HG03342 (cell line): ENCODE measurements around the gene NUBP2.

Experiments
- ATAC-seq: cut with Tn5 transposase; IDR thresholded peaks from one replicate; pipeline ENCODE4 v1.9.1; 2021; ENCODE audit warnings: mild to moderate bottlenecking, moderate library complexity; ENCODE audit not compliant: unreplicated experiment

NUBP2 gene

GRCh38 chr16:1758923-1759322, 23.8 kb upstream of the NUBP2 start:
- ATAC-seq: no peak

- ATAC-seq: no peak
Observed at GRCh38 chr16:1759511-1759910, 23.2 kb upstream of the NUBP2 start.

DNA sequence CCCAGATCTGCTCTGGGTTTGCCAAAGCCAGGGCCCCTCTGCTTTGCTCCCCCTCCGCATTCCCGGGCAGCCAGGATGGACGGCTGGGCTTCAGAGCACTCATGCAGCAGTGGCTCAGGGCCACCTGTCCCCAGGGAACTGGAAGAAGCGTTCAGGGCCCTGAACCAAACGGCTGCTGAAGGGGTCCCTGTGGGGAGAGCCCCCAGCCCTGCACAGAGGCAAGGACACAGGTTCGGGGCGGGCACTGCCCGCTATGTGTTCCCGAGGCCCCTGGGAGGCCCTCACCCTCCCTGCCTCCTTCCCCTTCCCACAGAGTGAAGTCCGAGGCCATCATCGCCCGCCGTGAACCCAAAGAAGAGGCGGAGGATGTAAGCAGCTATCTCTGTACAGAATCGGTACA, 21.8 kb upstream of the NUBP2 start:
- no peak for ATAC-seq

DNA sequence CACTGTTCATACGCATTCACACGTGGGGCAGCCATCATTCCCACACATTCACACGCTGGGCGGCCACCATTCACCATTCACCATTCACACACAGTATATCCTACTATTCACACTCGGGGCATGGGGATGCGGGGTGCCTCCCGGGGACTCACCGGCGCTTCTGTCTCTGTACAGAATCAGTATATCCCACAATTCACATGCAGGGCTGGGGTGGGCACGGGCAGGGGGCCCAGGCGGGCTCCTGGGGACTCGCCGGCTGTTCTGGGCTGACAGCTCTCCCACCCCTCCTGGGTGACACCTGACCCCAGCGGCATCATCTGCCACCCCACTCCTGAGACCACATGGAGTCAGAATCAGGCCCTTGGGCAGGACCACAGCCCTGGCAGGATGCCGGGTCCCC, 21.0 kb upstream of the NUBP2 start:
- no peak for ATAC-seq

DNA sequence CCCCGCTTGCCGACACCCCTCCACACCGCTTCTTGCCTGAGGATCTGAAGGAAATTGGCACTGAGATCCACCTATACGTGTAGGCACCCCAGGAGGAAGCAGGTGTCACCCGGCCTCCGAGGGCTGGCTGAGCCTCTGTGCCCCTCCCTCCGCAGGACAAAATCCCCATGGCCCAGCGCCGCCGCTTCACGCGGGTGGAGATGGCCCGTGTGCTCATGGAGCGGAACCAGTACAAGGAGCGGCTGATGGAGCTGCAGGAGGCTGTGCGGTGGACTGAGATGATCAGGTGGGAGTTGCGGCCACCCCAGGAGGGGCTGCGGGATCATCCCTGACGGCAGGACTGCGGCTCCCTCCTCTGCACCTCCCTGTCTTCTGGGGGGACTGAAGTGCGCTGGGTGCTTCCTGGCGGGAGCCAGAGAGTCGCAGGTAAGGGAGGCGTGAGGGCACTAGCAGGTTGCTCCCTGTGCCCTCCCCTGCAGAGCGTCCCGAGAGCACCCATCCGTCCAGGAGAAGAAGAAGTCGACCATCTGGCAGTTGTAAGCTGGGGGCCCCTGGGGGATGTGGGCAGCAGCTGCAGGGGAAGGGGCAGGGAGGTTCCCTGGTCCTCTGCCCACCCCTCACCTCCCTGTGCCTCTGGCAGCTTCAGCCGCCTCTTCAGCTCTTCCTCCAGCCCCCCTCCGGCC, 20.4 kb upstream of the NUBP2 start:
- no peak for ATAC-seq

DNA sequence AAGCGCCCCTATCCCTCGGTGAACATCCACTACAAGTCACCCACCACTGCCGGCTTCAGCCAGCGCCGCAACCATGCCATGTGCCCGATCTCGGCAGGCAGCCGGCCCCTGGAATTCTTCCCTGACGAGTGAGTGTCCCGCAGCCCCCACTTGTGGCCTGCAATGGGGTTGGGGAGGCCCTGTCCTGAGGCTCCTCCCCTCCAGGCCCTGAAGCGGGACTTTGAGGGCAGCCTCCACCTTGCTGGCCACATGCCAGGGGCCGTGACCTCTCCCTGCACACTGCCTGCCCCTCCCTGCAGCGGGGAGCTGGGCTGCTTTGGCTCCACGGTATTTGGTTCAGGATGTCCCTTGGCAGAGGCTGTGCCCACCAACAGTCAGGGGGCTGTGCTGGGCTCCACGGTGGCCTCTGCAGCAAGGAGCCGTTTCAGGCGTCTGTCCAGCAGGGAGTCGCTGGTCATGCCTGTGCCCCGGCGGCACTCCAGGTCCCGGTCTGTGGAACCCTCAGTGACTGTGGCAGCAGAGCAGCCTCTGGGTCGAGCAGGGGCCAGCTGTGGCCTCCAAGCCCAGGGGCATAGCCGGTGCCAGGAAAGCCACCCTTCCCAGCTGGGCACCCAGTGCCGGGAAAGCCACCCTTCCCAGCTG, 19.8 kb upstream of the NUBP2 start:
- no peak for ATAC-seq

DNA sequence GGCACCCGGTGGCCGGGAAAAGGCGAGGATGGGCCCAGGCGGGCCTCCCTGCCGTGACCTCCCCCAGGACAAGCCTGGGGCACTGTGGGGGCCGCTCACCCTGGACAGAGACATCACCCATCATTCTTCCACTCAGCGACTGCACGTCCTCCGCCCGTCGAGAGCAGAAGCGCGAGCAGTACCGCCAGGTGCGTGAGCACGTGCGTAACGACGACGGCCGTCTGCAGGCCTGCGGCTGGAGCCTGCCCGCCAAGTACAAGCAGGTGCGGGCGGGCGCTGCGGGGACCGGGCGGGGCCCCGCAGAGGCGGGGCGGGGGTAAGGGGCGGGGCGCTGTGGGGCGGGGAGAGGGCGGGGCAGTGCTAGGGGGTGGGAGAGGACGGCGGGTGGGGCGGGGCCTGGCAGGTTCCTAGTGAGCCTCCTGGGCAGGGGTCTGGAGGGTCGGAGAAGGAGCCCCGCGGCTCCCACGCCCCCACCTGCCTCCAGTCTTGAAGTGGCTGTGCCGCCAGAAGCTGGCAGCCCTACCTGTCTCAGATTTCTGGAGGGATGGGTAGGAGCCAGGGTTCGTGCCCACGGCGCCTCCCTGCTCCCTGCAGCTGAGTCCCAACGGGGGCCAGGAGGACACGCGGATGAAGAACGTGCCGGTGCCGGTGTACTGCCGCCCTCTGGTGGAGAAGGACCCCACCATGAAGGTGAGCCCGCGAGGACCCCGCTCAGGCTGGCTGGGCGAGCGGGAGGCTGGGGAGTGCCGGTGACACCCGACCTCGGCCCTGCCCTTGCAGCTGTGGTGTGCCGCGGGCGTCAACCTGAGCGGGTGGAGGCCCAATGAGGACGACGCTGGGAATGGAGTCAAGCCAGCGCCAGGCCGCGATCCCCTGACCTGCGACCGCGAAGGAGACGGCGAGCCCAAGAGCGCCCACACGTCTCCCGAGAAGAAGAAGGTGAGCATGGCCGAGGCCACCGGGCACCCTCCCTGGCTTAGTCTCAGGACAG, 18.9 kb upstream of the NUBP2 start:
- no peak for ATAC-seq

DNA sequence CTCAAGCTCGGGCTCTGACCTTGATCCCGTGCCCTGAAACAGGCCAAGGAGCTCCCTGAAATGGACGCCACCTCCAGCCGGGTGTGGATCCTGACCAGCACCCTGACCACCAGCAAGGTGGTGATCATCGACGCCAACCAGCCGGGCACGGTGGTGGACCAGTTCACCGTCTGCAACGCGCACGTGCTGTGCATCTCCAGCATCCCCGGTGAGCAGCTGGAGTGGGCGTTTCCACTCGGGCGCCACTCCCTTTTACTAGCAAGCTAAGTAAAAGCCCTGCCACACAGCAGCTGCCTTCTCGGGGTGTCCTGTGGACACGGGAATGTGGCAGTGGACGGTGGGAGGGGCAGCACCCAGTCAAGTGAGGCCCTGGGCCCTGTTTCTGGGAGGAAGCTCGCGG, 17.8 kb upstream of the NUBP2 start:
- ATAC-seq: no peak

DNA sequence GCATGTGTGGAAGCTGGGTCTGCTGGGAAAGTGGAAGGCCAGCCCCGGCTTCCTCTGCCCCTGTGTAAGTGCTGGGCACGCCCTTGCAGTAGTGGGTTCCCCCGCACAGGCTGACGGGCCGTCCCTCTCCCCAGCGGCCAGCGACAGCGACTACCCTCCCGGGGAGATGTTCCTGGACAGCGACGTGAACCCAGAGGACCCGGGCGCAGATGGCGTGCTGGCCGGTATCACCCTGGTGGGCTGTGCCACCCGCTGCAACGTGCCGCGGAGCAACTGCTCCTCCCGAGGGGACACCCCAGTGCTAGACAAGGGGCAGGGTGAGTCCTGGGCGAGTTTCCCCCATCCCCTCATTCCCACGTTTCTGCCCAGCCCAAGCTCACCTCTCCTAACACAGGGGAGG, 16.9 kb upstream of the NUBP2 start:
- no peak for ATAC-seq

GRCh38 chr16:1766231-1766630, 16.5 kb upstream of the NUBP2 start:
- ATAC-seq: no peak

DNA sequence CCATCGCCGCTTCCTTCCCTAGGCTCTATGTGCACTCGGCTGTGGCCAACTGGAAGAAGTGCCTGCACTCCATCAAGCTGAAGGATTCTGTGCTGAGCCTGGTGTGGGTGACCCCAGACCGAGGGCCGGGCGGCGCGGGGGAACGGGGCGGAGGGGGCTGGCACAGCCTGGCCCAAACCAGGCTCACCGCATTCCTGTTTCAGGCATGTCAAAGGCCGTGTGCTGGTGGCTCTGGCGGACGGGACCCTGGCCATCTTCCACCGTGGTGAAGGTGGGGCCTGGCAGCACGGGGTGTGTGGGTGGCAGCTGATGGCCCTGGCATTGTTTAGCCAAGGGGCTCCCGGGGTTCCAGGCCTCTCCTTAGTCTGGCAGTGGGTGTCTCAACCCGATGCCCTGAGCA, 16.1 kb upstream of the NUBP2 start:
- ATAC-seq: no peak

DNA sequence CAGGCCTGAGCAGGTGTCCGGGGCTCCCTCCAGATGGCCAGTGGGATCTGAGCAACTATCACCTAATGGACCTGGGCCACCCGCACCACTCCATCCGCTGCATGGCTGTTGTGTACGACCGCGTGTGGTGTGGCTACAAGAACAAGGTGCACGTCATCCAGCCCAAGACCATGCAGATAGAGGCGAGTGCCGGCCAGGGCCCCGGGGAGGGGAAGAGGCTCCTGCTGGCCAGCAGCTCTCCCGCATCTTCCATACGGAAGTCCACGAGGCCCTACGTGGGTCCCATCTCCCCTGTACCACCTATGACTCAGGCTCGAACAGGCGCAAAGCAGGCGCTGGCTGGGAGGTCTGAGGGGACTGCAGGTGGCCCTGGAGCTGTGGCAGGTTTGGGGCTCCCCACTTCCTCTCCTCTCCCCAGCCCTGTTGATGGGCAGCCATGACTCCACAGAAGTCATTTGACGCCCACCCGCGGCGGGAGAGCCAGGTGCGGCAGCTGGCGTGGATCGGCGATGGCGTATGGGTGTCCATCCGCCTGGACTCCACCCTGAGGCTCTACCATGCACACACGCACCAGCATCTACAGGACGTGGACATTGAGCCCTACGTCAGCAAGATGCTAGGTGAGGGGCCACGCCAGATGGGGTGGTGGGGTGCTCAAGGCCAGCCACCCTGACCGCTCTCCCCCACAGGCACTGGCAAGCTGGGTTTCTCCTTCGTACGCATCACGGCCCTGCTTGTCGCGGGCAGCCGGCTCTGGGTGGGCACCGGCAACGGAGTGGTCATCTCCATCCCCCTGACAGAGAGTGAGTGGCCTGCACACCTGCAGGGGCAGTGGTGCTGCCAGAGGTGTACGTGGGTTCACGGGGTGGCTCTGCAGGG, 15.4 kb upstream of the NUBP2 start:
- ATAC-seq: no peak

- no peak for ATAC-seq
Observed at GRCh38 chr16:1768061-1768766, 14.5 kb upstream of the NUBP2 start.

DNA sequence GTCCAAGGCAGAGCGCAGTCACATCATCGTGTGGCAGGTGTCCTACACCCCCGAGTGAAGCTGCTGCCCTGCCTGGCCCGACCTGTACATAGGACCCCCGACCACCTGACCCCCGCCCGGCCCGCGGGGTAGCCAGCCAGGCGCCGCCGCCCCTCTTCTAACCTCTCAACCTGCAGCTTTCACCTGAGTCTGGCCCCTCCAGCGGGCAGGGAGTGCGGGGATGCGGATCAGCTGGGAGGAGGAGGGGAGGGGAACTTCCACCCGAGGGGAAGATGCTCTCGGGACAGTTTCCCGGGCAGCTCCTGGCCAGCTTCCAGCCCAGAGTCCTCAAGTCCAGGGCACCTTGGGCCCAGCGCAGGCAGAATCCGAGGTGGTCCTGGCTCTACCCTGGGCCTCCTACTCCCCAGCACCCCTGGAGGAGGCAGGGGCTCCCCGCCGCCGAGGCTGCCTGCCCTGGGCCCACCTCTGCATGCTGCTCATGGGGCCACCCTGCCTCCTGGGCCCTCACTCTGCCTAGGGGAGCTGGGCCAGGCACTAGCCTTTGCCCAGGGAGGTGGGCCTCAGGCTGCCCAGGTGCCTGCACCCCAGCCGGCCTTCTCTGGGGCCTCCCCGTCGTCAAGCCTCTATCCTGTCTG, 13.9 kb upstream of the NUBP2 start:
- ATAC-seq: no peak

- ATAC-seq: no peak
Observed at GRCh38 chr16:1769402-1770300, 13.1 kb upstream of the NUBP2 start.

DNA sequence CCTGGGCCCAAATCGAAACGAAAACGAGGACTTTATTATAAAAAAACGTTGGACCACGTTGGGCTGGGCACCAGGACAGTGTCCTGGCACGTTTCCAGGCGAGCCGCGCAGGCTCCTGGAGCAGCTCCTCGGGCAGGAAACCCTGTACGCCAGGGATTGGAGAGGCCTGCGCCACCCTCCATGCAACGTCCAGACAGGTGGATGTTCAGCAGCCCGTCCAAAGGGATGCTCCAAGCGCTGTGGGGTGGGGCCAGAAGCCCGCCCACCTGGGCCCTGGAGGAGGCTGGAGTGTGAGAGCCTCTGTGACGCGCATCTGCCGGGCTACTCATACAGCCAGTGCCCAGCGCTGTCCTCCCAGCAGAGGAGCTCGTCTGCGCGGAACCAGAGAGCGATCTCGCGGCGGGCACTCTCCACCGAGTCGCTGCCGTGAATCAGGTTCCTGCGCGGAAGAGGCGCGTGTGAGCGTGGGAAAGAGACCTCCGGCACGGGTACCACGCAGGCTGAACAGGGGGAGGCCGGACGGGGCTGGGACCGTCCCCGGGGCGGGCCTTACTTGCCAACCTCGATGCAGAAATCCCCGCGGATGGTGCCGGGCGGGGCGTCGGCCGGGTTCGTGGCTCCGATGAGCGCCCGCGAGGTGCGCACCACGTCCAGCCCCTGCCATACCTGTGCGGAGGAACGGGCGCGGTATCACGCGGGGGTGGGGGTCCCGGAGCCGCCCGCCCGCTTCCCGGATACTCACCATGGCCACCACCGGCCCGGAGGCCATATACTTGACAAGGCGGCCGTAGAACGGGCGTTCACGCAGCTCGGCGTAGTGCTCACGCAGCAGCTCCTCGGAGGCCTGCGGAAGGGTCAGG, 12.2 kb upstream of the NUBP2 start:
- ATAC-seq: no peak

GRCh38 chr16:1771188-1771863, 11.4 kb upstream of the NUBP2 start, which contains the start of gene NME3:
TSS of gene NME3 (minus strand) at chr16:1771543. CDS start at chr16:1771534, 9 bp downstream.
- peak; percentile 24 for ATAC-seq
